ENCODE data around the gene CNTN3. TPM values are rescaled to one million over a fixed set of nuclear protein-coding genes. Genes with fewer than 3 reads are reported as not detected.
A peak's percentile ranks its signal among the peaks of the same experiment; 100 is the strongest.

Gene CNTN3
- total RNA-seq, 2 donors from 2014 or later: 6.5 to 9.7 TPM

GRCh38 chr3:74593152-74593551 lies 21.3 kb downstream of the CNTN3 start:
- no peak for ATAC-seq (ENCODE audit: insufficient number of reproducible peaks, low FRiP score, low read depth)
- H3K27me3 ChIP-seq (replicated peaks; ENCODE audit: insufficient read depth): no peaks in the 10 kb centered on the region
- no peaks in the 10 kb centered on the region for H3K36me3 ChIP-seq
- no peak for DNase-seq (ENCODE audit: low spot score)
- peaks cover 0 to 10% of the 10 kb centered on the region in 2 donors for H3K4me1 ChIP-seq (ENCODE audit: control insufficient read depth in 1 of 2, low read depth in 2 of 2)
- H3K9me3 ChIP-seq: no peaks in the 10 kb centered on the region
- TF ChIP-seq, protein P1, sequence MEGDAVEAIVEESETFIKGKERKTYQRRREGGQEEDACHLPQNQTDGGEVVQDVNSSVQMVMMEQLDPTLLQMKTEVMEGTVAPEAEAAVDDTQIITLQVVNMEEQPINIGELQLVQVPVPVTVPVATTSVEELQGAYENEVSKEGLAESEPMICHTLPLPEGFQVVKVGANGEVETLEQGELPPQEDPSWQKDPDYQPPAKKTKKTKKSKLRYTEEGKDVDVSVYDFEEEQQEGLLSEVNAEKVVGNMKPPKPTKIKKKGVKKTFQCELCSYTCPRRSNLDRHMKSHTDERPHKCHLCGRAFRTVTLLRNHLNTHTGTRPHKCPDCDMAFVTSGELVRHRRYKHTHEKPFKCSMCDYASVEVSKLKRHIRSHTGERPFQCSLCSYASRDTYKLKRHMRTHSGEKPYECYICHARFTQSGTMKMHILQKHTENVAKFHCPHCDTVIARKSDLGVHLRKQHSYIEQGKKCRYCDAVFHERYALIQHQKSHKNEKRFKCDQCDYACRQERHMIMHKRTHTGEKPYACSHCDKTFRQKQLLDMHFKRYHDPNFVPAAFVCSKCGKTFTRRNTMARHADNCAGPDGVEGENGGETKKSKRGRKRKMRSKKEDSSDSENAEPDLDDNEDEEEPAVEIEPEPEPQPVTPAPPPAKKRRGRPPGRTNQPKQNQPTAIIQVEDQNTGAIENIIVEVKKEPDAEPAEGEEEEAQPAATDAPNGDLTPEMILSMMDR (IDR thresholded peaks at IDR 0.05): no peak
- H3K4me3 ChIP-seq: no peak overlapping the region
- H3K27ac ChIP-seq: no peak overlapping the region

- Histone ChIP-seq H3K4me1 (ENCODE audit: control insufficient read depth in 1 of 2, low read depth in 2 of 2) (peaks cover 0 to 10% of the 10 kb centered on the region in 2 donors), H3K9me3 (no peaks in the 10 kb centered on the region), H3K4me3 (no peak overlapping the region), H3K27ac (peak overlapping the region; percentile 1 to 36), H3K27me3 (replicated peaks; ENCODE audit: insufficient read depth) (no peaks in the 10 kb centered on the region), H3K36me3 (no peaks in the 10 kb centered on the region)
- DNase-seq (ENCODE audit: low spot score) (no peak), ATAC-seq (ENCODE audit: insufficient number of reproducible peaks, low FRiP score, low read depth) (no peak)
- TF ChIP-seq, protein P1 (IDR thresholded peaks at IDR 0.05): no peak
Observed at GRCh38 chr3:74592359-74592758, 22.1 kb downstream of the CNTN3 start.

DNA sequence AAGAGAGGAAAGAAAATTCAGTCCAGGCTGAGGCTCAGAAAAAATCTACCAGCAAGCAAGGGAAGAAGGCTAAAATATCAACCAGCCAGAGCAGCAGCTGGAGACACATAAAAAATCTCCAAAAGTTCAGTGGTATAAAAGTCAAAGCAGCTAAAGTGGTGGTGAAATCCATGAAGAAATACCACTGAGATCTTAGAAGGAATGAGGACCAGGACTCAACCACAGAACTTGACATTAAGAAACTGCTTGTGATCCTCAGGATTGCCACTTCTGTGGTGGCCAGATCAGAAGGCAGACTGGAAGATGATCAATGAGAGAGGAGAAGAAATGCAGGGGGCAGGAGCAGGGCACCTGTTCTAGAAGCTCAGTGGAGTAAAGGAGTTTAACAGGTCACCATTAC lies 22.5 kb downstream of the CNTN3 start:
- peak overlapping the region; percentile 1 to 36 for H3K27ac ChIP-seq
- TF ChIP-seq, protein P1 (IDR thresholded peaks at IDR 0.05): no peak
- H3K27me3 ChIP-seq (replicated peaks; ENCODE audit: insufficient read depth): no peaks in the 10 kb centered on the region
- no peak for DNase-seq (ENCODE audit: low spot score)
- H3K4me1 ChIP-seq (ENCODE audit: control insufficient read depth in 1 of 2, low read depth in 2 of 2): peaks cover 0 to 10% of the 10 kb centered on the region in 2 donors
- H3K36me3 ChIP-seq: no peaks in the 10 kb centered on the region
- no peaks in the 10 kb centered on the region for H3K9me3 ChIP-seq
- ATAC-seq (ENCODE audit: insufficient number of reproducible peaks, low FRiP score, low read depth): no peak
- no peak overlapping the region for H3K4me3 ChIP-seq

DNA sequence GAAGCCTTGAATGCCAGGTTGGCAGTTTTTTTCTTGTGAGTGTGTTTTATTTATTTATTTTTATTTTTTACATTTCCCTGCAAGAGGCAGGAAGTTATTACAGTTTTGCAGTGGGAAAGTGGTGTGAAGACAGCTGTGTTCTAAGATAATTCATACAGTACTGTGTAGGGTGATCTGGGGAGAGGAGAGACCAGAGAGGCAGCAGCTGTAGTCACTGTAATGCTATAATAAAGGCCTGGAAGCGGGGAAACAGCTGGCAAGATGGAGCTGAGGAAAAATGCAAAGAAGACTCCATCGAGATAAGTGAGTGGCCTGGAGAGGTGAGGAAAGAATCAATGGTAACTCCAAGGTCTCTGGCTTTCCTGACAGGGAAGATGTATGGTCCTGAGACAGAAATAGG lies 23.1 kb downstream of the CNTN3 start:
- no peaks in the 10 kb centered on the region for H3K9me3 ChIP-seq
- H3K36me3 ChIP-seq: no peaks in the 10 kb centered on the region
- TF ChIP-seq, protein P1 (IDR thresholded peaks at IDR 0.05): no peak
- ATAC-seq (ENCODE audit: insufficient number of reproducible peaks, low FRiP score, low read depth) (no peak), DNase-seq (ENCODE audit: low spot score) (no peak)
- no peak overlapping the region for H3K4me3 ChIP-seq
- H3K4me1 ChIP-seq (ENCODE audit: control insufficient read depth in 1 of 2, low read depth in 2 of 2): peaks cover 0 to 10% of the 10 kb centered on the region in 2 donors
- H3K27ac ChIP-seq: no peak overlapping the region
- H3K27me3 ChIP-seq (replicated peaks; ENCODE audit: insufficient read depth): no peaks in the 10 kb centered on the region

GRCh38 chr3:74590620-74591262 lies 23.7 kb downstream of the CNTN3 start:
- TF ChIP-seq, protein P1 (IDR thresholded peaks at IDR 0.05): no peak
- Histone ChIP-seq H3K9me3 (no peaks in the 10 kb centered on the region), H3K4me1 (ENCODE audit: control insufficient read depth in 1 of 2, low read depth in 2 of 2) (peaks cover 0 to 10% of the 10 kb centered on the region in 2 donors), H3K4me3 (no peak overlapping the region), H3K36me3 (no peaks in the 10 kb centered on the region), H3K27ac (no peak overlapping the region), H3K27me3 (replicated peaks; ENCODE audit: insufficient read depth) (no peaks in the 10 kb centered on the region)
- ATAC-seq (ENCODE audit: insufficient number of reproducible peaks, low FRiP score, low read depth): no peak
- no peak for DNase-seq (ENCODE audit: low spot score)

Measured in thoracic aorta (tissue), 2 donors.